GM12873 (cell line): ENCODE measurements around the gene PMM2.
A peak's percentile ranks its signal among the peaks of the same experiment; 100 is the strongest.

ENCODE experiments used
- CTCF ChIP-seq: IDR thresholded peaks from 2 replicates; pipeline ENCODE4 v1.5.1; 2012; ENCODE audit warnings: low read depth, mild to moderate bottlenecking, moderate library complexity, low read length, control low read depth; ENCODE audit not compliant: insufficient read depth; ENCODE audit errors: missing control alignments

The PMM2 gene

GRCh38 chr16:8866118-8866883 lies 68.7 kb downstream of the PMM2 start:
- no peak for TF ChIP-seq CTCF

GRCh38 chr16:8866884-8867215 lies 69.2 kb downstream of the PMM2 start:
- no peak for TF ChIP-seq CTCF

GRCh38 chr16:8867216-8867931 lies 69.7 kb downstream of the PMM2 start:
- TF ChIP-seq CTCF, result no peak

- no peak for TF ChIP-seq CTCF
These were observed 70.3 kb downstream of the PMM2 start for GRCh38 chr16:8867932-8868415.

- no peak for TF ChIP-seq CTCF
These were observed 71.0 kb downstream of the PMM2 start, which contains the start of gene CARHSP1 for GRCh38 chr16:8868416-8869211. Gene CARHSP1 (minus strand): TSS chr16:8869006. CDS start chr16:8859328, 9,678 bp downstream.

- TF ChIP-seq CTCF, result peak; percentile 34
These were observed 71.8 kb downstream of the PMM2 start for GRCh38 chr16:8869212-8869987.
